LNCaP clone FGC (cell line): ENCODE results near the gene HK2.
"Not testable (repeated sequence)": the region's sequence is repeated elsewhere in the genome, so short reads cannot be mapped to it uniquely, and the experiment has no call there.

Experiments
- DNase-seq: peaks from one replicate; pipeline ENCODE4 v3.0.0-alpha.2; 2011; ENCODE audit warnings: low read depth
- H3K4me3 ChIP-seq: 2 replicates; pipeline ENCODE4 v1.5.1; 2011; ENCODE audit warnings: mild to moderate bottlenecking, low read depth, low read length, control low read depth
- TF ChIP-seq, protein P1 (sequence below): IDR thresholded peaks from 2 replicates; pipeline ENCODE4 v1.5.1; 2012; ENCODE audit warnings: mild to moderate bottlenecking; ENCODE audit not compliant: control insufficient read depth, insufficient read depth; ENCODE audit errors: extremely low read depth

HK2 gene

DNA sequence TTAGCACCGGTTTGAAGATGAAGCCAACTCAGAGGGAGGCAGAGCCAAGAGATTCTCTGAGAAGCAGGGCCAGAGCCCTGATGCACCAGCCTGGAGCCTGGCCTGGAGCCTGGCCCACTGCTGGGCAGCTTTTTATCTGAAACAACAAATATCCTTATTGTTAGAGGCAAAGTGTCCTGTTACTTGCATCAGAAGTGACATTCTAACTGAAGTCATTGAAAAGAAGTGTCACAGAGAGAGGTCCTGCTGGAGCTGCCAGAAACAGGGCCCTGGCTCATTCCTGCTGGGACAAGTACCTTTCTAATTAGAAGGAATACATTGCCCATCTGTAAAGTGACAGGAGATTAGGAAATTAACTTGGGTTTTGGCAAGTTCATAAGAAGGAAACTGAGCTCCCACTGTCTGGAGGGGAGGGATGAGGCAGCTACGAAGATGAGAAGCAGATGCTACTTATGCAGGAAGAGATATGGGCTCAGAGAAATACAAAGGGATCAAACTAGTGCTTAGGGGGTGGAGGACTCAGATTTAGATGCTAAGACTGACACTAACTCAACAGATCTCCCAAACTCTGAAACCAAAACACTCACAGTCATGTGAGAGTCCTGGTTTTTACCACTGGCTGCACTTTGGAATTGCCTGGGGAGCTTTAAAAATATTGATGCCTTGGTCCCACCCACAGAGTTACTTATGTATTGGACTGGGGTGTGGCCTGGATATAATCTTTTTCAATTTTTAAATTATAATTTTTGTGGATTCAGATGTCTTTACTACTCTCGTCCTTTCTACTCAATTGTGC, 11.0 kb upstream of the HK2 start:
- H3K4me3 ChIP-seq, result no peak overlapping the region
- no peak for DNase-seq
- TF ChIP-seq, protein P1, sequence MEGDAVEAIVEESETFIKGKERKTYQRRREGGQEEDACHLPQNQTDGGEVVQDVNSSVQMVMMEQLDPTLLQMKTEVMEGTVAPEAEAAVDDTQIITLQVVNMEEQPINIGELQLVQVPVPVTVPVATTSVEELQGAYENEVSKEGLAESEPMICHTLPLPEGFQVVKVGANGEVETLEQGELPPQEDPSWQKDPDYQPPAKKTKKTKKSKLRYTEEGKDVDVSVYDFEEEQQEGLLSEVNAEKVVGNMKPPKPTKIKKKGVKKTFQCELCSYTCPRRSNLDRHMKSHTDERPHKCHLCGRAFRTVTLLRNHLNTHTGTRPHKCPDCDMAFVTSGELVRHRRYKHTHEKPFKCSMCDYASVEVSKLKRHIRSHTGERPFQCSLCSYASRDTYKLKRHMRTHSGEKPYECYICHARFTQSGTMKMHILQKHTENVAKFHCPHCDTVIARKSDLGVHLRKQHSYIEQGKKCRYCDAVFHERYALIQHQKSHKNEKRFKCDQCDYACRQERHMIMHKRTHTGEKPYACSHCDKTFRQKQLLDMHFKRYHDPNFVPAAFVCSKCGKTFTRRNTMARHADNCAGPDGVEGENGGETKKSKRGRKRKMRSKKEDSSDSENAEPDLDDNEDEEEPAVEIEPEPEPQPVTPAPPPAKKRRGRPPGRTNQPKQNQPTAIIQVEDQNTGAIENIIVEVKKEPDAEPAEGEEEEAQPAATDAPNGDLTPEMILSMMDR, result no peak

DNA sequence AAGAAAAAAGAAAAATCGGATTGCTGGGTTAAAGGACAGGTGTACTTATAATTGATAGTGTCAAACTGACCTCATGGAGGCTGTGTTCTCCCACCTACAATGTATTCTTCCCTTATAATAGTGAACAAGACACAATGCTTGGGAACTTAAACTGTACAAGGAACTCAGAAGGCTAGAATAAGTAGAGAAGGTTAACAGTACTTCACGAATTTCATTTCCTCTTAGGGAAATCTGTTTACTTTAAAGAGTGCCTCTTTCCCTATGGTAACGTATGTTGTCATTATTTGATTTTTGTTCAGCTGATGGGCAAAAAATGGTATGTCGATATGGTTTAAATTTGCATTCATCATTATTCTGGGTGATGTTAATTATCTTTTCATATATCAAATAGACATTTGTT, 9.2 kb upstream of the HK2 start:
- H3K4me3 ChIP-seq, result no peak overlapping the region
- no peak for DNase-seq
- TF ChIP-seq, protein P1, result no peak

DNA sequence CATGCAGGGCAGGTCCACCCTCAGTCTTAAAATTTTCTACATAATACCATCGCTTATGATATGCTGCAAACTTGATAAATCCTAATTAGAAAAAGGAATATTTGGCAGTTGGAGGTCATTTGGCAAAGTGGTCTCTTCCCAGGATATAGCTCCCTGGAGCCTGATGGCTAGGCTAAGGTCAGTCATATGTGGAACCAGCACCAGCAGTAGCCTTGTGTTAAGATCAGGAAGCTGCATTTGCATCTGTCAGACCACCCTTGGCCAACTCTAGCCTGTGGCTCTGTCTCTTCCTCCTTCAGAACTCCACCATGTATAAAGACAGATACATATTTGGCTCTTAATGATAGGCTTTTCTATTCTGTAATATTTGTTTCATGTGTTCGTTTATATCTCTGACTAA, 5.4 kb upstream of the HK2 start:
- TF ChIP-seq, protein P1, result no peak
- no peak overlapping the region for H3K4me3 ChIP-seq
- no peak for DNase-seq

DNA sequence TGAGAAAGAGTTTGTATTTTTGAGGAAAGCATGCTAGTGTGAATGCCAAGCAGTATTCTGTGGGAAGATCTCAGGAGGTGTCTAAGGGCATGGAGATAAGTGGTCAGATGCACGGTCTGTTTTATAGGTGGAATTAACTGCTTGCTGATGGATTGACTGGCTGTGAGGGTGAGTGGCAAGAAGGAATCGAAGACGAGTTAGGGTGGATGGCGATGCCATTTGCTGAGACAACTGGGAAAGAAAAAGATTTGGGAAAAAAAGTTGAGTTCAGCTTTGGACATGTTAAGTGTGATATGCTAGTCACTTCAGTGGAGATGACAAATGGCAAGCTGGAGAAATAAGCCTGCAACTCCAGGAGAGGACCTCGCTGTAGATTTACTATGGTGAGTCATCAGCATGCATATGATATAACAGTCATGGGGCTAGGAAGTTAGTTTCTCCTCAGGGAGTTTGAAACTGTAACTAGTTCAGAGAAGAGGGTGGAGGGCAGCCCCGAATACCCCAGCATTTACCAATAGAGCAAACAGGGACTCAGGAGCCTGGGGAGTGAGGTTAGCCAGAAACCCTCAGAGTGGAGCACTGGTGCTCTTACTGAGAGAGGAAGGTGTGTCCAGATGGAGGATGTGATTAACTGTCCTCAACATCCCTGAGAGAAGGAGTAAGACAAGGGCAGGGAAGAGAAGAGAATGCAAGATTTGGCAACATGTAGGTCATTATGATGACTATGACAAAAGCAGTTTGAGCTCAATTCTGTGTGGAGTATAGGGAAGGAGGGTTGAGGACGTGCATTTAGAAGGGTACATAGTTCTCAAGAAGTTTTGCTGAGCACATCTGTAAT, 2.0 kb upstream of the HK2 start:
- TF ChIP-seq, protein P1, result no peak
- no peak overlapping the region for H3K4me3 ChIP-seq
- DNase-seq, result no peak

DNA sequence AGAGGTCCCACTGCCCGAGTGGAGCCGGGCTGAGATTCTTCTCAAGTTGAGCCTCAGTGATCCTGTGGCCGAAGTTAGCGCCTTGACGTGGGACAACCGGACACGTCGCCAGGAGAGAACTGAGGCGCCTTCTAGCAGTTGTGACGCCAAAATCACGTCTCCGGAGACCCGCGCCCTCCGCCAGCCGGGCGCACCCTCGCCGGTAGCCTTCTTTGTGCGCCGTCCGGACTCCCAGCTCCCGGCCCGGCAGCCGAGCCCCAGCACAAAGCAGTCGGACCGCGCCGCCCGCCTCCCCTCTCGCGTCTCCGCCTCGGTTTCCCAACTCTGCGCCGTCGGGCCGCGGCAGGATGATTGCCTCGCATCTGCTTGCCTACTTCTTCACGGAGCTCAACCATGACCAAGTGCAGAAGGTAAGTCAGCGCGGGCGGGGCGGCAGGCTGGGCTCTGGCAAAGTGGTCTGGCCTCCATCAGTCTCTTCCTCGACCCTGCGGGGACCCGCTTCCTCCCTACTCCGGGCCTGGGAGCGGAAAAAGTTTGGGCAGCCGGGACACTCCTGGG, 386 bp downstream of the HK2 start:
- H3K4me3 ChIP-seq, result peak overlapping the region; percentile 72
- not testable (repeated sequence) for DNase-seq

DNA sequence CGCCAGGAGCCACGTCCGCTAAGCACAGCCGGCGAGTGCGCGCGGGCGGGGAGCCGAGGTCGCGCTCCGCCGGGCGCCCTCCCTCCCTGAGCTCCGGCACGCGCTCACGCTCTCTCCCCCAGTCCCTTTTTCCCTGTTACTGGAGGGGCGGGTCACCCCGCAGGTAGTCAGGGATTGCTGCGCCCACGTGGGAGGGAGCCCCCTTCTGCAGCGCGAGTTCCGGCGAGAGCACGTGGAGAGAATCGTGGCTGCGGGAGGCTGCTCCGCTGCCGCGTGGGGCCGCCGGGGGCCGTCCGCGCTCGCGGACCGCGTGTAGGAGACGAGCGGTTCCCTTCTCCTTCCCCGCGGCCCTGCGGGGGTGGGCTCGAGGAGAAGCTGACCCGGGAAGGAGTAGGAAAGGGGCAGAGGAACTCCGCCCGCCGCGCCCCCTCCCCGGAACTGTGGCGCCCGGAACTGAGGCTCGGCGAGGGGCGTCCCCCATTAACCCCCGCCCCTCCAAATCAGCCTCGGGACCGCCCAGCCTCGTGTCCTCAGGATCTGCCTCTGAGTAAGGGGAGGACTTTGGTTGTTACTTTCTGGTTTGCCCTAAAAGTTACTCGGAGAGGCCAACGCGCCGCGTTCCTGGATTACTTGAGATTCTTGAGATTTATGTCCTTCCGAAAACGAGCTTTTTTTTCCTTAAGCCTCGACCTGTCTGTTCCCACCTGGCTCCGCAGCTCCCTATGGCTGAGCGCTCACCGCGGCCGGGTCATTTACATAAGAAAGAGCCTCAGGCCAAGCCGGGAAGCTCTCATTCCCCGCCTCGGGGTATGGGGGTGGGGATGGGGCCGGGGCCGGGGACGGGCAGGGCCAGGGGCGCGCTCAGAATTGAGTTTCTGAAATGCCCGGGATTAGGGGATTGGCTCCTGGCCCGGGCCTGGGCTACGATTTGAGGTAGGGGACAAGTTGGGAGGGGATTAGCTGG, 1.1 kb downstream of the HK2 start:
- TF ChIP-seq, protein P1, result no peak
- H3K4me3 ChIP-seq, result peak overlapping the region; percentile 72
- DNase-seq, result no peak
